ENCODE data around the gene MME.
A peak's percentile ranks its signal among the peaks of the same experiment; 100 is the strongest.
"Not testable (repeated sequence)": the region's sequence is repeated elsewhere in the genome, so short reads cannot be mapped to it uniquely, and the experiment has no call there.

The MME gene

GRCh38 chr3:155112661-155113389 is 32.7 kb downstream of the MME start:
- no peak overlapping the region for H3K4me3 ChIP-seq (replicated peaks in 1 of 2; ENCODE audit: low read depth in 2 of 2, low read length in 2 of 2)
- TF ChIP-seq CTCF (IDR thresholded peaks at IDR 0.05; ENCODE audit: low read depth, low read length) = no peak
- no peak for DNase-seq (ENCODE audit: low read depth in 2 of 2)

GRCh38 chr3:155124745-155125144 is 44.6 kb downstream of the MME start:
- H3K4me3 ChIP-seq (replicated peaks in 1 of 2; ENCODE audit: low read depth in 2 of 2, low read length in 2 of 2) = not testable (repeated sequence)

GRCh38 chr3:155129396-155129795 is 49.3 kb downstream of the MME start:
- no peak for DNase-seq (ENCODE audit: low read depth in 2 of 2)
- no peak overlapping the region for H3K4me3 ChIP-seq (replicated peaks in 1 of 2; ENCODE audit: low read depth in 2 of 2, low read length in 2 of 2)
- no peak for TF ChIP-seq CTCF (IDR thresholded peaks at IDR 0.05; ENCODE audit: low read depth, low read length)

More at GRCh38 chr3:155124745-155125144, 44.6 kb downstream of the MME start:
- not testable (repeated sequence) for DNase-seq (ENCODE audit: low read depth in 2 of 2)

GRCh38 chr3:155130001-155130400 is 49.9 kb downstream of the MME start:
- no peak for TF ChIP-seq CTCF (IDR thresholded peaks at IDR 0.05; ENCODE audit: low read depth, low read length)

GRCh38 chr3:155131104-155131503 is 51.0 kb downstream of the MME start:
- TF ChIP-seq CTCF (IDR thresholded peaks at IDR 0.05; ENCODE audit: low read depth, low read length) = no peak
- DNase-seq (ENCODE audit: low read depth in 2 of 2) = peak; percentile 71 to 87
- H3K4me3 ChIP-seq (replicated peaks in 1 of 2; ENCODE audit: low read depth in 2 of 2, low read length in 2 of 2) = no peak overlapping the region

More at GRCh38 chr3:155130001-155130400, 49.9 kb downstream of the MME start:
- DNase-seq (ENCODE audit: low read depth in 2 of 2) = no peak
- H3K4me3 ChIP-seq (replicated peaks in 1 of 2; ENCODE audit: low read depth in 2 of 2, low read length in 2 of 2) = no peak overlapping the region

GRCh38 chr3:155134311-155134710 is 54.2 kb downstream of the MME start:
- DNase-seq (ENCODE audit: low read depth in 2 of 2); H3K4me3 ChIP-seq (replicated peaks in 1 of 2; ENCODE audit: low read depth in 2 of 2, low read length in 2 of 2): not testable (repeated sequence)

- DNase-seq (ENCODE audit: low read depth in 2 of 2) = no peak
- H3K4me3 ChIP-seq (replicated peaks in 1 of 2; ENCODE audit: low read depth in 2 of 2, low read length in 2 of 2) = no peak overlapping the region
- no peak for TF ChIP-seq CTCF (IDR thresholded peaks at IDR 0.05; ENCODE audit: low read depth, low read length)
Observed at GRCh38 chr3:155135003-155135402, 54.9 kb downstream of the MME start.

- no peak overlapping the region for H3K4me3 ChIP-seq (replicated peaks in 1 of 2; ENCODE audit: low read depth in 2 of 2, low read length in 2 of 2)
- TF ChIP-seq CTCF (IDR thresholded peaks at IDR 0.05; ENCODE audit: low read depth, low read length) = no peak
- no peak for DNase-seq (ENCODE audit: low read depth in 2 of 2)
Observed at GRCh38 chr3:155138677-155139076, 58.6 kb downstream of the MME start.

All from cardiac fibroblast (primary cell).